Ovary (tissue), 9 donors: Measurements from ENCODE around the gene LCA5. TPM values are rescaled to one million over a fixed set of nuclear protein-coding genes. Genes with fewer than 3 reads are reported as not detected.

Experiments used
- DNase-seq, 5 donors: peaks; one replicate each; pipeline ENCODE4 v3.0.0-alpha.2; 2019 to 2020
- H3K27ac ChIP-seq, 2 donors: fragments of 200-600 bp; one replicate each; pipeline versions ENCODE4 v1.5.1 to v1.8.0; 2019 to 2022
- H3K27me3 ChIP-seq: fragments of 200-600 bp; one replicate; pipeline ENCODE4 v1.8.0; 2022
- H3K36me3 ChIP-seq: fragments of 200-600 bp; sonication (generic); one replicate; pipeline ENCODE4 v1.5.1; 2019
- H3K4me1 ChIP-seq: one replicate; pipeline ENCODE4 v1.8.1; 2013; ENCODE audit warnings: mild to moderate bottlenecking, moderate library complexity; ENCODE audit not compliant: insufficient read depth
- H3K4me3 ChIP-seq: fragments of 200-600 bp; sonication (generic); one replicate; pipeline ENCODE4 v1.5.1; 2017
- H3K9me3 ChIP-seq, 2 donors: fragments of 200-600 bp in 1 of 2; sonication (generic) in 1 of 2; one replicate each; pipeline versions ENCODE4 v1.5.1 to v1.8.1; 2013 to 2019; ENCODE audit warnings: mild to moderate bottlenecking in 1 of 2, moderate library complexity in 1 of 2
- EP300 ChIP-seq: sonication (generic); formaldehyde crosslinking; IDR thresholded peaks from one replicate; pipeline ENCODE4 v1.6.1; 2017; ENCODE audit warnings: antibody characterized with exemption
- POLR2A ChIP-seq: fragments of 450-650 bp; IDR thresholded peaks from one replicate; pipeline ENCODE4 v1.6.1; 2017; ENCODE audit warnings: antibody characterized with exemption, mild to moderate bottlenecking, moderate library complexity
- WGBS, 3 donors: extraction: QIAGEN DNeasy Blood & Tissue Kit in 1 of 3; methylation state at CpG; one replicate each; pipeline versions ENCODE4 v1.1.5 to v1.1.7; 2013 to 2017; 5-methylcytosine and 5-hydroxymethylcytosine counted together
- intact Hi-C, 4 donors: fragments of 100-400 bp; cut with DNase I; formaldehyde crosslinking; loops; one replicate each; pipeline versions ENCODE4 v1.11.0 to v1.15.1; 2022 to 2023
- polyA plus RNA-seq, 2 donors: library from polyadenylated mRNA; stranded (reverse); fragments of 200-250 nt in 1 of 2; fragments of 350-450 nt in 1 of 2; fragmentation: Illumina TruSeq in 1 of 2; extraction: RNeasy Lipid Tissue Mini Kit (QIAGEN cat#74804) in 1 of 2; gene quantifications; one replicate each; pipeline ENCODE4 v1.2.3, GENCODE V29; 2013 to 2014
- small RNA-seq: library from RNA; depleted of rRNA; stranded (forward); fragments of <200 nt; gene quantifications from one replicate; pipeline ENCODE3, GENCODE V24; 2016
- total RNA-seq, 7 donors: library from RNA; depleted of rRNA in 2 of 7; stranded (reverse); fragments of >200 nt in 2 of 7; fragmentation: NEBNext Ultra II Directional in 3 of 7; extraction: Animal tissue kit (Norgen Biotek cat#: 25700) in 3 of 7; gene quantifications; one replicate each; pipeline versions ENCODE4 v1.1.0 to v1.2.4, GENCODE V29; 2016 to 2023
- TF ChIP-seq, protein P1 (sequence below), 3 donors: fragments of 450-650 bp in 2 of 3; fragments of 200-600 bp in 1 of 3; IDR thresholded peaks; one replicate each; pipeline versions ENCODE4 v1.5.1 to v1.8.0; 2016 to 2022; ENCODE audit warnings: antibody characterized with exemption in 3 of 3, mild to moderate bottlenecking in 1 of 3
- donor health status: DM: no; HTN: no; CAD: no; lungs with moderate emphysema.
- donor health status: DM: no; HTN: no; CAD: no.
- donor health status: Bipolar disorder and iron deficiency.
- donor health status: DM: yes; HTN: yes; CAD: no.
- donor health status: DM: no; HTN: no; CAD: no.
- donor health status: DM: yes; HTN: yes; CAD: no.

Gene LCA5
- total and polyA plus RNA-seq, 9 donors, result 4.9 to 11.4 (median 8.9) TPM

DNA sequence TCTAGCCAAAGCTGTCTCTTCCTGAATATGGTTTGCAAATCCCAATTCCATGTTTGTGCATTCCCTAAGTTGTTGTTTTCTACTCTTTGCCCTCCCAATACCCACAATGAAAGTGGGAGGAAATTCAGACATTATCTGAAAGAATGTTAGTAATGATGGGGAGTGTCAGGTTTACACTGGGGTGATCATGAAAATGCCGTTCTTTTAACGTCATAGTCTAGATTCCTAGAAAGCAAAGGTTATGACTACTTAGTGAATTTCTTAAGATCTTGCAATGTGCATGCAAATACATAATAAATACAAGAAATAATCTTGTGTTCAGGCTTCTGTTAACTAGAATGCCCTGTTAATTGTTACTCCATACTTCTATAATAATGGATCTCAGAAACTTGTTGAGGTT is 101.0 kb downstream of the LCA5 start:
- Histone ChIP-seq H3K27ac (no peak overlapping the region), H3K4me1 (peaks cover 2% of the 10 kb centered on the region), H3K9me3 (no peaks in the 10 kb centered on the region), H3K27me3 (no peaks in the 10 kb centered on the region), H3K4me3 (no peak overlapping the region), H3K36me3 (no peaks in the 10 kb centered on the region)
- TF ChIP-seq, protein P1, sequence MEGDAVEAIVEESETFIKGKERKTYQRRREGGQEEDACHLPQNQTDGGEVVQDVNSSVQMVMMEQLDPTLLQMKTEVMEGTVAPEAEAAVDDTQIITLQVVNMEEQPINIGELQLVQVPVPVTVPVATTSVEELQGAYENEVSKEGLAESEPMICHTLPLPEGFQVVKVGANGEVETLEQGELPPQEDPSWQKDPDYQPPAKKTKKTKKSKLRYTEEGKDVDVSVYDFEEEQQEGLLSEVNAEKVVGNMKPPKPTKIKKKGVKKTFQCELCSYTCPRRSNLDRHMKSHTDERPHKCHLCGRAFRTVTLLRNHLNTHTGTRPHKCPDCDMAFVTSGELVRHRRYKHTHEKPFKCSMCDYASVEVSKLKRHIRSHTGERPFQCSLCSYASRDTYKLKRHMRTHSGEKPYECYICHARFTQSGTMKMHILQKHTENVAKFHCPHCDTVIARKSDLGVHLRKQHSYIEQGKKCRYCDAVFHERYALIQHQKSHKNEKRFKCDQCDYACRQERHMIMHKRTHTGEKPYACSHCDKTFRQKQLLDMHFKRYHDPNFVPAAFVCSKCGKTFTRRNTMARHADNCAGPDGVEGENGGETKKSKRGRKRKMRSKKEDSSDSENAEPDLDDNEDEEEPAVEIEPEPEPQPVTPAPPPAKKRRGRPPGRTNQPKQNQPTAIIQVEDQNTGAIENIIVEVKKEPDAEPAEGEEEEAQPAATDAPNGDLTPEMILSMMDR (IDR thresholded peaks at IDR 0.05), result no peak
- no peak for TF ChIP-seq POLR2A
- no peak for TF ChIP-seq EP300
- WGBS, 3 donors, result 1 to 17% (median 8%) methylated on average over 2 of the region's 2 CpGs
- intact Hi-C loops, result no loop called here
- DNase-seq, result no peak

GRCh38 chr6:79435746-79436145 is 101.5 kb downstream of the LCA5 start:
- Histone ChIP-seq H3K4me1 (peaks cover 2% of the 10 kb centered on the region), H3K27me3 (no peaks in the 10 kb centered on the region), H3K27ac (no peak overlapping the region), H3K4me3 (no peak overlapping the region), H3K9me3 (no peaks in the 10 kb centered on the region), H3K36me3 (no peaks in the 10 kb centered on the region)
- intact Hi-C loops, result no loop called here
- no peak for DNase-seq
- no peak for TF ChIP-seq EP300
- TF ChIP-seq POLR2A, result no peak
- TF ChIP-seq, protein P1 (IDR thresholded peaks at IDR 0.05), result no peak

Small RNA genes within 50 kb of the gene (small RNA-seq; reads per million reads assigned to genes)
- gene DBIP1, result not detected

Other genes with a start within 250 kb of the LCA5 start
- gene SH3BGRL2, start 93.9 kb upstream of the LCA5 start, total RNA-seq, result 10 to 100 TPM in 1 of 7 donors, 1 to 10 TPM in 6; 4.8 to 19.0 (median 8.1) TPM
- 10 to 100 TPM in 1 of 2 donors, 1 to 10 TPM in 1; 3.8 to 10.3 TPM for gene SH3BGRL2, start 93.9 kb upstream of the LCA5 start, polyA plus RNA-seq